GM23338 (cell line): ENCODE data around the gene ZNF398. TPM values are rescaled to one million over a fixed set of nuclear protein-coding genes. Genes with fewer than 3 reads are reported as not detected.

Experiments used
- ATAC-seq: fragments of 200-7000 bp; cut with Tn5 transposase; 3 replicates; pipeline ENCODE4 v1.9.1; 2020
- DNase-seq: peaks from one replicate; pipeline ENCODE4 v3.0.0-alpha.2; 2015; ENCODE audit warnings: low spot score
- H2AFZ ChIP-seq: fragments of 200-600 bp; sonication (generic); 2 replicates; pipeline ENCODE4 v1.8.0; 2016; ENCODE audit warnings: antibody characterized with exemption, mild to moderate bottlenecking, moderate library complexity
- H3F3A ChIP-seq: fragments of 200-600 bp; sonication (generic); replicated peaks from 2 replicates; pipeline ENCODE4 v1.8.0; 2017; ENCODE audit warnings: antibody characterized with exemption, mixed run types, low read depth
- H3K27ac ChIP-seq: fragments of 200-600 bp; sonication (generic); 2 replicates; pipeline ENCODE4 v1.6.1; 2016; ENCODE audit warnings: low read depth
- H3K27me3 ChIP-seq: fragments of 200-600 bp; sonication (generic); 2 replicates; pipeline ENCODE4 v1.8.0; 2016; ENCODE audit warnings: mild to moderate bottlenecking, mixed run types, moderate library complexity; ENCODE audit not compliant: insufficient read depth
- H3K36me3 ChIP-seq: fragments of 200-600 bp; sonication (generic); 2 replicates; pipeline ENCODE4 v1.8.0; 2016; ENCODE audit warnings: mild to moderate bottlenecking; ENCODE audit not compliant: insufficient read depth
- H3K4me1 ChIP-seq: fragments of 200-600 bp; sonication (generic); 2 replicates; pipeline ENCODE4 v1.8.0; 2016; ENCODE audit warnings: mild to moderate bottlenecking, moderate library complexity; ENCODE audit not compliant: insufficient read depth
- H3K4me2 ChIP-seq: fragments of 200-600 bp; sonication (generic); 2 replicates; pipeline ENCODE4 v1.7.1; 2017; ENCODE audit warnings: mixed run types
- H3K4me3 ChIP-seq: fragments of 200-600 bp; sonication (generic); 2 replicates; pipeline ENCODE4 v1.6.1; 2016; ENCODE audit warnings: mixed run types
- H3K79me2 ChIP-seq: fragments of 200-600 bp; sonication (generic); replicated peaks from 2 replicates; pipeline ENCODE4 v1.8.0; 2017; ENCODE audit warnings: mild to moderate bottlenecking; ENCODE audit not compliant: insufficient read depth
- H3K9me2 ChIP-seq: fragments of 200-600 bp; sonication (generic); 2 replicates; pipeline ENCODE4 v1.8.0; 2017; ENCODE audit not compliant: insufficient read depth
- H4K20me1 ChIP-seq: fragments of 200-600 bp; sonication (generic); replicated peaks from 2 replicates; pipeline ENCODE4 v1.8.0; 2017; ENCODE audit warnings: mild to moderate bottlenecking; ENCODE audit not compliant: insufficient read depth
- H3K27ac Mint-ChIP-seq: 2 replicates; pipeline ENCODE4 v1.8.0; 2020; ENCODE audit warnings: inconsistent platforms, mild to moderate bottlenecking, moderate library complexity, mixed read lengths
- H3K27me3 Mint-ChIP-seq: 3 replicates; pipeline ENCODE4 v1.8.0; 2022; ENCODE audit warnings: low read depth, mild to moderate bottlenecking, moderate library complexity, mixed read lengths, inconsistent platforms; ENCODE audit not compliant: insufficient read depth, poor library complexity
- H3K36me3 Mint-ChIP-seq: 3 replicates; pipeline ENCODE4 v1.8.0; 2021; ENCODE audit warnings: low read depth, mild to moderate bottlenecking, inconsistent platforms, moderate library complexity, mixed read lengths
- H3K4me1 Mint-ChIP-seq: 3 replicates; pipeline ENCODE4 v1.8.0; 2020; ENCODE audit warnings: mild to moderate bottlenecking, inconsistent platforms, mixed read lengths
- H3K4me3 Mint-ChIP-seq: 3 replicates; pipeline ENCODE4 v1.8.0; 2021; ENCODE audit warnings: moderate library complexity, mild to moderate bottlenecking, inconsistent platforms, mixed read lengths
- H3K9me3 Mint-ChIP-seq: 3 replicates; pipeline ENCODE4 v1.8.0; 2020; ENCODE audit warnings: moderate library complexity, mild to moderate bottlenecking, inconsistent platforms, mixed read lengths
- CREB1 ChIP-seq: fragments of 250-450 bp; sonication (Bioruptor Pico); IDR thresholded peaks from 2 replicates; pipeline ENCODE4 v1.5.0; 2020; ENCODE audit warnings: low read depth, mild to moderate bottlenecking, moderate library complexity
- ETS1 ChIP-seq: IDR thresholded peaks from 2 replicates; pipeline ENCODE4 v1.6.1; 2016; ENCODE audit warnings: antibody characterized with exemption
- EZH2 ChIP-seq: fragments of 200-600 bp; sonication (generic); IDR thresholded peaks from one replicate; pipeline ENCODE4 v1.8.0; 2017; ENCODE audit warnings: antibody characterized with exemption, mild to moderate bottlenecking, low read depth; ENCODE audit not compliant: unreplicated experiment
- EZH2phosphoT487 ChIP-seq: fragments of 200-600 bp; sonication (generic); IDR thresholded peaks from one replicate; pipeline ENCODE4 v1.8.1; 2018; ENCODE audit warnings: antibody characterized with exemption; ENCODE audit not compliant: unreplicated experiment
- JUNB ChIP-seq: IDR thresholded peaks from one replicate; pipeline ENCODE4 v1.6.1; 2016; ENCODE audit warnings: antibody characterized with exemption; ENCODE audit not compliant: unreplicated experiment
- NANOG ChIP-seq: IDR thresholded peaks from 2 replicates; pipeline ENCODE4 v1.6.1; 2016; ENCODE audit warnings: antibody characterized with exemption, borderline replicate concordance
- POLR2AphosphoS5 ChIP-seq: IDR thresholded peaks from 2 replicates; pipeline ENCODE4 v1.6.1; 2016; ENCODE audit warnings: antibody characterized with exemption, low read depth
- STAT1 ChIP-seq: IDR thresholded peaks from one replicate; pipeline ENCODE4 v1.6.1; 2016; ENCODE audit warnings: antibody characterized with exemption; ENCODE audit not compliant: unreplicated experiment
- ZNF114 ChIP-seq: fragments of 250-450 bp; sonication (Bioruptor Pico); IDR thresholded peaks from 2 replicates; pipeline ENCODE4 v1.5.0; 2020; ENCODE audit warnings: mild to moderate bottlenecking, moderate library complexity
- ZNF331 ChIP-seq: fragments of 250-450 bp; sonication (Bioruptor Pico); IDR thresholded peaks from 2 replicates; pipeline ENCODE4 v1.5.0; 2020; ENCODE audit warnings: low read depth, mild to moderate bottlenecking, moderate library complexity
- ZNF462 ChIP-seq: fragments of 250-450 bp; sonication (Bioruptor Pico); IDR thresholded peaks from 2 replicates; pipeline ENCODE4 v1.5.0; 2020; ENCODE audit warnings: mild to moderate bottlenecking, moderate library complexity
- polyA plus RNA-seq: library from polyadenylated mRNA; unstranded; fragments of >200 nt; fragmentation: Nextera tagmentation; extraction: Ambion mirVana; gene quantifications from 2 replicates; pipeline ENCODE4 v1.2.1, GENCODE V29; 2016
- total RNA-seq: library from RNA; depleted of rRNA; stranded (reverse); fragments of >200 nt; shearing (Covaris generic); gene quantifications from 2 replicates; pipeline ENCODE4 v1.2.3, GENCODE V29; 2014
- TF ChIP-seq, protein P1 (sequence below), 2 experiments: fragments of 200-600 bp in 1 of 2; sonication (generic) in 1 of 2; conservative IDR thresholded peaks; 2 replicates each; pipeline versions ENCODE4 v1.5.1 to v1.6.1; 2016 to 2017; ENCODE audit warnings: antibody characterized with exemption in 2 of 2, low read depth in 2 of 2, mild to moderate bottlenecking in 2 of 2, moderate library complexity in 1 of 2
- TF ChIP-seq, protein P2 (sequence below): IDR thresholded peaks from one replicate; pipeline ENCODE4 v1.6.1; 2018; ENCODE audit warnings: antibody characterized with exemption; ENCODE audit not compliant: unreplicated experiment

The ZNF398 gene
- total and polyA plus RNA-seq, 2 experiments from 2014 or later = 20.7 to 99.6 TPM

GRCh38 chr7:149104749-149105148, 42.5 kb upstream of the ZNF398 start:
- no peaks in the 10 kb centered on the region for H3K4me1 ChIP-seq

More at GRCh38 chr7:149104749-149105148, 42.5 kb upstream of the ZNF398 start:
- H3K4me3 ChIP-seq = no peak overlapping the region
- Mint-ChIP-seq H3K36me3 (peaks cover 29% of the 10 kb centered on the region), H3K9me3 (no peaks in the 10 kb centered on the region), H3K4me1 (peaks cover 4% of the 10 kb centered on the region; the same call in 2 of the 3 replicates), H3K4me3 (no peak overlapping the region), H3K27ac (no peak overlapping the region), H3K27me3 (peaks cover 7% of the 10 kb centered on the region)
- no peak overlapping the region for H3K27ac ChIP-seq
- no peak overlapping the region for H3K4me2 ChIP-seq
- H3K27me3 ChIP-seq = no peaks in the 10 kb centered on the region
- no peak overlapping the region for H2AFZ ChIP-seq
- ATAC-seq (no peak), DNase-seq (no peak)
- no peaks in the 10 kb centered on the region for H3K9me2 ChIP-seq
- H3K36me3 ChIP-seq = no peaks in the 10 kb centered on the region
- no peaks in the 10 kb centered on the region for H3K79me2 ChIP-seq
- TF ChIP-seq EZH2 (no peak), NANOG (no peak), CREB1 (CRISPR knock-in tag) (no peak), ZNF114 (no peak), ETS1 (no peak), EZH2phosphoT487 (no peak), ZNF331 (no peak), STAT1 (no peak), ZNF462 (CRISPR knock-in tag) (no peak), JUNB (no peak), POLR2AphosphoS5 (no peak)
- TF ChIP-seq, protein P1, sequence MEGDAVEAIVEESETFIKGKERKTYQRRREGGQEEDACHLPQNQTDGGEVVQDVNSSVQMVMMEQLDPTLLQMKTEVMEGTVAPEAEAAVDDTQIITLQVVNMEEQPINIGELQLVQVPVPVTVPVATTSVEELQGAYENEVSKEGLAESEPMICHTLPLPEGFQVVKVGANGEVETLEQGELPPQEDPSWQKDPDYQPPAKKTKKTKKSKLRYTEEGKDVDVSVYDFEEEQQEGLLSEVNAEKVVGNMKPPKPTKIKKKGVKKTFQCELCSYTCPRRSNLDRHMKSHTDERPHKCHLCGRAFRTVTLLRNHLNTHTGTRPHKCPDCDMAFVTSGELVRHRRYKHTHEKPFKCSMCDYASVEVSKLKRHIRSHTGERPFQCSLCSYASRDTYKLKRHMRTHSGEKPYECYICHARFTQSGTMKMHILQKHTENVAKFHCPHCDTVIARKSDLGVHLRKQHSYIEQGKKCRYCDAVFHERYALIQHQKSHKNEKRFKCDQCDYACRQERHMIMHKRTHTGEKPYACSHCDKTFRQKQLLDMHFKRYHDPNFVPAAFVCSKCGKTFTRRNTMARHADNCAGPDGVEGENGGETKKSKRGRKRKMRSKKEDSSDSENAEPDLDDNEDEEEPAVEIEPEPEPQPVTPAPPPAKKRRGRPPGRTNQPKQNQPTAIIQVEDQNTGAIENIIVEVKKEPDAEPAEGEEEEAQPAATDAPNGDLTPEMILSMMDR (conservative IDR thresholded peaks at IDR 0.05; ENCODE audit: low read depth in 2 of 2) = no peak
- TF ChIP-seq, protein P2, sequence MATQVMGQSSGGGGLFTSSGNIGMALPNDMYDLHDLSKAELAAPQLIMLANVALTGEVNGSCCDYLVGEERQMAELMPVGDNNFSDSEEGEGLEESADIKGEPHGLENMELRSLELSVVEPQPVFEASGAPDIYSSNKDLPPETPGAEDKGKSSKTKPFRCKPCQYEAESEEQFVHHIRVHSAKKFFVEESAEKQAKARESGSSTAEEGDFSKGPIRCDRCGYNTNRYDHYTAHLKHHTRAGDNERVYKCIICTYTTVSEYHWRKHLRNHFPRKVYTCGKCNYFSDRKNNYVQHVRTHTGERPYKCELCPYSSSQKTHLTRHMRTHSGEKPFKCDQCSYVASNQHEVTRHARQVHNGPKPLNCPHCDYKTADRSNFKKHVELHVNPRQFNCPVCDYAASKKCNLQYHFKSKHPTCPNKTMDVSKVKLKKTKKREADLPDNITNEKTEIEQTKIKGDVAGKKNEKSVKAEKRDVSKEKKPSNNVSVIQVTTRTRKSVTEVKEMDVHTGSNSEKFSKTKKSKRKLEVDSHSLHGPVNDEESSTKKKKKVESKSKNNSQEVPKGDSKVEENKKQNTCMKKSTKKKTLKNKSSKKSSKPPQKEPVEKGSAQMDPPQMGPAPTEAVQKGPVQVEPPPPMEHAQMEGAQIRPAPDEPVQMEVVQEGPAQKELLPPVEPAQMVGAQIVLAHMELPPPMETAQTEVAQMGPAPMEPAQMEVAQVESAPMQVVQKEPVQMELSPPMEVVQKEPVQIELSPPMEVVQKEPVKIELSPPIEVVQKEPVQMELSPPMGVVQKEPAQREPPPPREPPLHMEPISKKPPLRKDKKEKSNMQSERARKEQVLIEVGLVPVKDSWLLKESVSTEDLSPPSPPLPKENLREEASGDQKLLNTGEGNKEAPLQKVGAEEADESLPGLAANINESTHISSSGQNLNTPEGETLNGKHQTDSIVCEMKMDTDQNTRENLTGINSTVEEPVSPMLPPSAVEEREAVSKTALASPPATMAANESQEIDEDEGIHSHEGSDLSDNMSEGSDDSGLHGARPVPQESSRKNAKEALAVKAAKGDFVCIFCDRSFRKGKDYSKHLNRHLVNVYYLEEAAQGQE = no peak
- no peaks in the 10 kb centered on the region for H3F3A ChIP-seq
- no peaks in the 10 kb centered on the region for H4K20me1 ChIP-seq
